Renal pelvis (tissue), 4 donors: ENCODE results near the gene KIAA0319L. TPM values are rescaled to one million over a fixed set of nuclear protein-coding genes. Genes with fewer than 3 reads are reported as not detected.

Experiments used
- DNase-seq: peaks from one replicate; pipeline ENCODE4 v3.0.0-alpha.2; 2013
- polyA plus RNA-seq, 3 donors: library from polyadenylated mRNA; unstranded; fragments of 120-200 nt; gene quantifications; one replicate each; pipeline ENCODE4 v1.2.1, GENCODE V29; 2013; ENCODE audit not compliant: insufficient read length in 3 of 3

KIAA0319L gene
- polyA plus RNA-seq, 3 donors = 54.2 to 91.6 (median 86.6) TPM

DNA sequence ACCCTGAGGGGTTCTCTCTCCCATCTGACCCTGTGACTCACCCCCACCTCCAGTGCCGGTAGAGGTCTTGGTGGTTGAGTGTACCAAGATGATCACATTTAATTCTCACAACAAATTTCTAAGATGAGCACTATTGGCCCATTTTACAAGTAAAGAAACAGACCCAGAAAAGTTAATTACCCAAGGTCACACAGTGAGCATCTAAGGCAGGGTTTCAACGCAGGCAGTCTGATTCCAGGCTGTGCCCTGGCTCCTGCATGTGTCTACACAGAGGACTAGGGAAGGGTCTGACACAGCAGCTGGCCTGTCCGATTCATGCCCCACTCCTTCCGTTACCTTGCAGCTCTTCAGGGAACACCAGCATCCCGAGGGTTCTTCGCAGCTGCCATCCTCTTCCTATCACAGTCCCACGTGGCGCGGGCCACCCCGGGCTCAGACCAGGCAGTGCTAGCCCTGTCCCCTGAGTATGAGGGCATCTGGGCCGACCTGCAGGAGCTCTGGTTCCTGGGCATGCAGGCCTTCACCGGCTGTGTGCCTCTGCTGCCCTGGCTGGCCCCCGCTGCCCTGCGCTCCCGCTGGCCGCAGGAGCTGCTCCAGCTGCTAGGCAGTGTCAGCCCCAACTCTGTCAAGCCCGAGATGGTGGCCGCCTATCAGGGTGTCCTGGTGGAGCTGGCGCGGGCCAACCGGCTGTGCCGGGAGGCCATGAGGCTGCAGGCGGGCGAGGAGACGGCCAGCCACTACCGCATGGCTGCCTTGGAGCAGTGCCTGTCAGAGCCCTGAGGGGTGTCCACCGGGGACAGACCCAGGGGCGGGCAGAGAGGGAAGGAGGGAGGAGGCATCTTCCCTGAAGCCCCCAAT is 7.9 kb upstream of the KIAA0319L start:
- no peak for DNase-seq

GRCh38 chr1:35564037-35564883 is 7.1 kb upstream of the KIAA0319L start:
- DNase-seq = peak; percentile 67

DNA sequence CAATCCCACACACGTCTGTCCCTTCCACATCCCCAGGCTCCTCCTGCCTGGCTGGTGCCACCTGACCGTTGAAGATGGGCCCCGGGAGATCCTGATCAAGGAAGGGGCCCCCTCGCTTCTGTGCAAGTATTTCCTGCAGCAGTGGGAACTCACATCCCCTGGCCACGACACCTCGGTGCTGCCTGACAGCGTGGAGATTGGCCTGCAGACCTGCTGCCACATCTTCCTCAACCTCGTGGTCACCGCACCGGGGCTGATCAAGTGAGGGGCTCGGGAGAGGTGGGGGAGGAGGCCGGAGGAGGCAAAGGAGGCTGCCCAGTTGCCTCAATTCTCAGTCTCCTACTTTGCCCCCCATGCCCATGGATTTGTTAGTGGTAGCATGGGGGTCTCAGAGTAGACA is 6.0 kb upstream of the KIAA0319L start:
- no peak for DNase-seq

DNA sequence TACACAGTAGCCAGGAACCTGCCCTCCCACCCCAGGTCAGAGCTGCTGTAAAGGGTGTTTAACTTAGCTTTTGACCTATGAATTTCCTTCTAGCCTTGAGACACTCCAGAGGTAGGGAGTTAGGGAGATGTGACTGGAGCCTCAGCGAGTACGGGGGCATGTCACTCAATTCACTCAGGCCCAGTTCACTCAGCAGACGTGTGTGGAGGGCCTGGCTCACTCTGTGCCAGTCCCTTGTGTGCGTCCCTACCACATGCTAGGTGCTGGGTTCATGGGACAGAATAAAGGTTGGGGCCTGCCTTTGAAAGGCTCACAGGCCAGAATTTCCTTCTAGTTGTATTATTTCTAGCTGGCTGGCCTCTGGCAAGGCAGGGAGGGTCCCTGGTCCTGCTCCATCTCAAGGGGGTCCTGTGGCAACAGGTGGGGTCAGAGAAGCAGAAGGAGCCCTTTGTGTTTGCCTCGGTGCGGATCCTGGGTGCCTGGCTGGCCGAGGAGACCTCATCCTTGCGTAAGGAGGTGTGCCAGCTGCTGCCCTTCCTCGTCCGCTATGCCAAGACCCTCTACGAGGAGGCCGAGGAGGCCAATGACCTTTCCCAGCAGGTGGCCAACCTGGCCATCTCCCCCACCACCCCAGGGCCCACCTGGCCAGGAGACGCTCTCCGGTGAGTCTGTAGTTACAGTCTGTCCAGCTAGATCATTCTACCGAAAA is 4.9 kb upstream of the KIAA0319L start:
- DNase-seq = no peak

DNA sequence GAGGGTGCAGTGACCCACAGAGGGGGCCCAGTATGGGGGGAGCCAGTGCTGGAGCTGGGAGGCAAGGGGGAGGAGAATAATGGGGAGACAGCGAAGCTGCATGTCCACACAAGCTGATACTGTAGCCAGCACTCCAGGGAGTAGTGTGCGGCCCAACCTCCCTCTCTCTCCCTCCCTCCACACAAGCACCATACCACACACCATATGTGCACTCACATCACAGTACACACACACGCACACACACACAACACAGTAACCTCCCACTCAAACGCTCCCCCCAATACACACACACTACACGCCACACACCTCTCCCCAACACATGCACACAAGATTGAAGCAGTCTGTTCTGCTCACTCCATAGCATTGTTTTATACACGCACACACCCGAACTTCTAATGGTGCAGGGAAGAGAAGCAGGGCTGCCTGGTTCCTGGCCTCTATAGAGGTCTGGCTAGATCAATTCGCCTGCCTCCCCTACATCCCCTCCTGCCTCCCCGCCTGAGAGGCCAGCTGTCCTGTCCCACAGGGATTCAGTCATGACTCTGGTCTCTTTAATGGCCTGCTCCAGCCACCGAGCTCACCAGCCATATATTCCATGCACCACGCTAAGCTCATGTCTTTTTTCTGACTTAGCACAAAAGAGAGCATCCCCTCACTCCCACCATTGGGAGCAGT is 4.2 kb upstream of the KIAA0319L start:
- DNase-seq = no peak

GRCh38 chr1:35560256-35561225 is 3.3 kb upstream of the KIAA0319L start:
- no peak for DNase-seq

DNA sequence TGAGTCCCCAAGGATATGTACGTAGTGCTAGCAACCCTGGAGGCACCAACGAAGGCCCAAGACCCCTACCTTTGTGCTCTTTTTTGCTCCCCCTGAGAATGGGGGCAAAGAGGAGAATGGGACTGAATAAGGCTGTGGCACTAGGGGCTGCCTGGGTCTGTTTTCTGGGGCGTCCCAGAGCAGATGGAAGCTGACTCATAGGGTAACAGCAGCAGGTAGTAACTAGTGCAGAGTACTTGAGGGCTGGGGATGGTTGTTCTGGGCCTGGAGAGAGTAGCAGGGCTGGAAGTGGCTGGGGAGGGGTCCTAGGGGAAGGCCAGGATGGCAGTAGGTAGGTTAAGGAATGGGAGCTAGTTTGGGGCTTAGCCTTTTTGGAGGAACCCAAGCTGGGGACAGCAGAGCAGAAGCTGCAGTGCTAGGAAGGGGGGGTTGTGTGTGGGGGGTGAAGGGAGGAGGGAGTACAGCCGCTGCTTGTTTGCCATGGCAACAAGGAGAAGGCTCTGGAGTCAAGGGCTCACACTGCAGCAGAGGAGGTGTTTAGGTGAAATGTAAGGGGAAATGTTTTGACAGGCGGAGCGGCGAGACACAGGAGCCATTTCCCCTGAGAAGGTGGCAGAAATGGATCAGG is 2.2 kb upstream of the KIAA0319L start:
- DNase-seq = no peak

- peak; percentile 24 for DNase-seq
These were observed 1.4 kb upstream of the KIAA0319L start for GRCh38 chr1:35558374-35559316.

GRCh38 chr1:35557611-35558373 is 589 bp upstream of the KIAA0319L start, which contains the start of gene NCDN:
TSS of gene NCDN (plus strand) at chr1:35557799. CDS start at chr1:35558191, 392 bp downstream.
- DNase-seq = peak; percentile 98

DNA sequence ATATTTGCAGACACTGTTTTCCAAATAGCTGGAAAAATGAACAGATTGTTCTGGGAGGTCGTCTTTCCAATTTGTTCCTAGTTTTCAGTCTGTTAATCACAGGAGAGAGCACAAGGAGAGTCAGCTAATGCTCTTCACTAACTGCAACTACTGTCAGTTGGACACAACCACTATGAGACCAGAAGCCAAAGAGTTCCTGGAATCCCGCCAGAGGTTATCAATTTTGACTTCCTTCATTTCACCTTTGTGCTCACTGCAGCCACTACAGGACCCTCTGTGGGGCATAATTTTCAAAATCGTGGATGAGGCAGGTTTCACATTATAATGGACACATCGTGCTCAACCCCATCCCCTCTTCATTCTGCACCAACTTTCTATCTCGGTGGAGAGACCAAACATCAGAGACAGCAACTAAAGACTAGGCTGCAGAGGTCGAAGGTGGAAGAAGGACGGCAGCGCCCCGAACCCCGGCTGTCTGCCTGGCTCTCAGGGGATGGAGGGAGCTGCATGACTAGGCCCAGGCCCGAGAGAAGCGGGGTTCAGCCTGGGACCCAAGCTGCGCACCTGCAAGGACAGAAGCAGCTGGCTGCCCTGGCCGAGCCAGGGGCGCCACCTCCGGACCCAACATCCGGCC is 602 bp downstream of the KIAA0319L start:
- no peak for DNase-seq

- DNase-seq = no peak
These were observed 1.4 kb downstream of the KIAA0319L start for GRCh38 chr1:35555601-35556477.

GRCh38 chr1:35555212-35555584 is 2.0 kb downstream of the KIAA0319L start:
- no peak for DNase-seq

GRCh38 chr1:35554266-35555211 is 2.7 kb downstream of the KIAA0319L start:
- no peak for DNase-seq

- no peak for DNase-seq
These were observed 3.4 kb downstream of the KIAA0319L start for GRCh38 chr1:35553851-35554250.

- DNase-seq = no peak
These were observed 10.6 kb downstream of the KIAA0319L start for GRCh38 chr1:35546614-35547013.
